CD4-positive, alpha-beta T cell treated with Interleukin-17A for 1 hour (primary cell): ENCODE data around the gene NUFIP1.
"Not testable (repeated sequence)": the region's sequence is repeated elsewhere in the genome, so short reads cannot be mapped to it uniquely, and the experiment has no call there.

ENCODE experiments used
- DNase-seq: peaks from one replicate; pipeline ENCODE4 v3.0.0-alpha.2; 2020

NUFIP1 gene

GRCh38 chr13:44969551-44970484 lies 19.5 kb downstream of the NUFIP1 start:
- DNase-seq: peak; percentile 31

DNA sequence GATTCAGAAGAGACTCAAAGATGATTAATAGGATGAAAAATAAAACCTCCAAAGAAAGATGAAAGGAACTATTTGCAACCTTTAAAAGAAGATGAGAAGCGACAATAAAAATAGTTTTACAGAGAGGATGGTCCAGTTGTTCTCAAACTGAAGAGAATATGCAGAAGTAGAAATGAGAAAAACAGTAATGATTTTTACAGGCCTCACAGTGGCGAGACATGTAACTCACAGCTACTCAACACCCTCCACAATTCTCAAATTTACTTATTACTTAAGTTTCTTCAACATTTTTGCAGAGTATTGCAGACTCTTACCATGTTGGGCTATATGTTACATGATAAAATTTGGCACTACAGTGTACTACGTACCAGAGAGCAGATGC lies 20.8 kb downstream of the NUFIP1 start:
- DNase-seq: no peak

DNA sequence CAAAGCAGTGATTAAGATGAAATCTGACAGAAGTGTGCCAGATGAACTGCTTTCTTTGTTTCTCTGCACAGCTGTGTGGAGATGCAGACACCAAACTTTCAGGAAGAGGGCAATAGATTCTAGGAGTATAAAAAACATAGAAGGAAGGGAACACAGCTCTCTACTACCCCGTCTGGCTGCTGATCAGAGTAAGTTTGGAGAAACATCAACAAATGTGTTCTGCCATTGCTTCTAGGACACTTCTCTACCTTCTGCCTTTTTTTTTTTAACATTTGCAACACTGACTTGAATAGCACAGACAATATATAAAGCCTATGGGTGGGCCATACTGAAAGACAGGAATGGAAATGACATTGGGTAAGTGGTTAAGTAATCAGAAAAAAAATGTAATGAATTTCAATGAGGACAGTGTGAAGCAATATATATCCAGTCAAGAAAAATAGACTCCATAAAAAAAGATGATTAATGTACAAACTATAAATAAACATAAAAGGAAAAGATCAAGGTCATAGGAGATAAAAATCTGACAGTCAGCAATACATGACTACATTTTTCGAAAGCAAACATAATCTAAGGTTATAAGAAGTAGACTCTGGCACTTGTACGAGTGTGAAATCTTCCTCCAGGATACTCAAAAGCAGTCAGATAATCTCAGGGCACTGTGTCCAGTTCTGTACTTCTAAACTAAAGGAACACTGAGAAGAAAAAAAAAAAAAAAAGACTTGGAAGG lies 21.4 kb downstream of the NUFIP1 start:
- no peak for DNase-seq

GRCh38 chr13:44961997-44962396 lies 27.3 kb downstream of the NUFIP1 start:
- no peak for DNase-seq

GRCh38 chr13:44955406-44955805 lies 33.9 kb downstream of the NUFIP1 start:
- no peak for DNase-seq

DNA sequence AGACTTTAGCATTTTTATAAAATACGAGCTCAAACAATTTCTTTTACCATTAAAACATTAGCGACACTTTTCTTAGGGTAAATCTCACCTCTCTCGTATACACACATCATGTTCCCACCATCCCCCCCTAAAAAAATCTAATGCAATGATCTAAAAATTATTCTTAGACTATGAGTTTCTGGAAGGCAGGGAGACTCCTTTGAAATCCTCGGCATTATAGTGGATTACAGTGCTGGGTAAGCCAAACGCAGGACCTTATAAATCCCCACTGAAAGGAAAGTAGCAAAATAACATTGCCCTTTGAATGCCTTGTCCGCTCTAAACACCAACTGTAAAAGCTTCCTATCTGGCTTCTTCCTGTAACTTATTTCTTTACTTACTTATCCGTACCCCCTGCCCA lies 35.0 kb downstream of the NUFIP1 start:
- DNase-seq: no peak

GRCh38 chr13:44952671-44953070 lies 36.6 kb downstream of the NUFIP1 start:
- DNase-seq: no peak

DNA sequence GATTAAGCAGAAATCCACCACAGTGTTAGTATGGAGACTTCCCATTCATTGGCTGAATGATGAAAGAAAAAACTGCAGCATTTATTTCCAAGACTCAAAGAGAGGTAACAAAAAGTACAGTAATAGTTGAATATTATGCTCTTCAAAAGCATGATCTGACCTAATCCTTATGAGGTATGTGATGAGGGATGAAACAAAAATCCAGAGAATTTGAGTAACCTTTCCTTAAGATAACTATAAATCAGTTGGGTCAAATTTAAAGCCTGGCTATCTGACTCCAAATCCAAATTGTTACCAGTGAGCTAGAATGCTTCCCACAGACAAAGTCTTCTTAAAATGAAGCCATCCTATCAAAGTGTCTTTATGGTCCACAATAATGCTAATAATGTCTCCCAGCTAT lies 38.1 kb downstream of the NUFIP1 start:
- DNase-seq: no peak

GRCh38 chr13:44943411-44943810 lies 45.9 kb downstream of the NUFIP1 start:
- not testable (repeated sequence) for DNase-seq

DNA sequence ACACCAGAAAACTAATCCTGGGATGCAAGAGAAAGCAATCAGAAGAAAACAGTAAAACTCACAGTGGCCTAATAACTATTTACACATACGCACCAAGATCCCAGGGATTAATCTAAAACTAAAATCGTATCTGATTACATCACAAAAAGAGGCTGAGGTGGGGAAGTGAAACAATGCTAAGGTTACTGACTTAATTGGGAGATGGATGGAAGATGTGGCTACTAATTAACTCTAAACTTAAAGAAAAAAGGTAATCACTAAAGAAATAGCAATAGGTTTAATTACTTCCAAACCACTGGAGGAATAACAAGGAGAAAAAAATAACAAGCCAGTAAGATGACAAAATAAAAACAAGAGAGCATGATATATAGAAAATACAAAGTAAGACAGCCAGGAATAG lies 50.4 kb downstream of the NUFIP1 start:
- DNase-seq: no peak

GRCh38 chr13:44936246-44936645 lies 53.0 kb downstream of the NUFIP1 start:
- no peak for DNase-seq

DNA sequence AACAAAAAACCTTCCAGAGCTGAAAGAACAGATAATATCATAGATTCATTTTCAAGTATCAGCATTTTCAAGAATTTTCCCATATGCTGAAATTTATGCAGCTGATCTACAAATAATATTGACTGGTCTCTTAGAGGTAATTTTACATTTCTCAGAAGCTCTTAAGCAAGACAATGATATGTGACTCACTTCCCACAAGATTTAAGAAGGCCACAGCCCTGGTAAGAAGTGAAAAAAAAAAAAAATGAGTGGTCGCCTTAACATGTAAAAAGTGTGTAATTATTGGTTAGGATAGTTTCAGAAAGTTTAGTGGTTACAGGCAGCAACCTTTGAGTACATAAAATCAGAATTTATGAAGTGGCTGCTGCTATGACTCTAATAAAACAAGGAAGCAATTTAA lies 54.5 kb downstream of the NUFIP1 start:
- DNase-seq: no peak

DNA sequence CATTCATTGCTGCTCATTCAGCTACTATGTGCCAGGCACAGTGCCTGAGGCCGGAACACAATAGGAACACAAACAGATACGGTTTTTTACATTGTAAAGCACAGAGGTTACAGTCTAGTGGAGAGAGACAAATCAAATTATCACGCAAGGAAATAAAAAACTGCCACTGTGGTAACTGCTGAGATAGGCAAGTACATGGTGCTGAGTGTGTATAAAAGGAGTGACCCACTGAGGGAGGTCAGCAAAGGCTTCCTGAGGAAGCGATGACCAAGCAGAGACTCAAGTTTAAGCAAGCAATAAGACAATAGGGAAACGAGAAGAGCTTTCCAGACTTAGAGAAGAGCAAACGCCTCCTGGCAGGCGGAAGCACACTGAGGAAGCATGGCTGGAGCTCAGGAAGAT lies 56.4 kb downstream of the NUFIP1 start:
- DNase-seq: no peak

- no peak for DNase-seq
These were observed 57.0 kb downstream of the NUFIP1 start for GRCh38 chr13:44932171-44932849.

DNA sequence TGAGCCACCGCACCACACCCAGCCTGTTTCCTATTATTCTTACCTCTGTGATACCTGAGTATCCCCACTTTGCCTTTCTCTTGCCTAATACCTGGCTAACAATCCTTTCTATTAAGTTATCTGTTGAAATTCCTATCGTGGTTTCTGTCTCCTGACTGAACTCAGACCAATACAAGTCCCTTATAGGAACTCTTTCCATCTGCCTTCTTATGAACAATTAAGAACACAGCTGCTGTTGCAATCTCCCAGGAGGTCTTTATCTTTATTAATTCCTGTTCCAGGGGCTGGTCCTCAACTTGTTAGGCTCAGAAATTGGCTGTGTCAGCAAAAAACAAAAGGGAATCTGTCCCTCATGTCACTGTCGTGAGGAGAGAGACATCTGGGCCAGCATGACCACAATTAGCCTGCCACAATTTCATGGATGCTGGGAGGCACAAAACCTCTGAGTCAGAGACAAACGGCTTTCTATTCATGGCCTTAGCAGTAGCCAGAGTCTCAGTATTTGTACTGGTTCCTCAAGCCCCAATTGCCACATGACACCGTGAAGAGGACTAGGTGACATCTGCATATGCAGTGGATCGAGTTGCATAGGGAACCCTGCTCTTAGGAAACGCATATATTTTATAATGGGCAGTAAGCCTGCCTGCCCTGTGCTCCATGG lies 58.2 kb downstream of the NUFIP1 start:
- no peak for DNase-seq

GRCh38 chr13:44930280-44930679 lies 59.0 kb downstream of the NUFIP1 start:
- no peak for DNase-seq

GRCh38 chr13:44929692-44930091 lies 59.6 kb downstream of the NUFIP1 start:
- DNase-seq: no peak

DNA sequence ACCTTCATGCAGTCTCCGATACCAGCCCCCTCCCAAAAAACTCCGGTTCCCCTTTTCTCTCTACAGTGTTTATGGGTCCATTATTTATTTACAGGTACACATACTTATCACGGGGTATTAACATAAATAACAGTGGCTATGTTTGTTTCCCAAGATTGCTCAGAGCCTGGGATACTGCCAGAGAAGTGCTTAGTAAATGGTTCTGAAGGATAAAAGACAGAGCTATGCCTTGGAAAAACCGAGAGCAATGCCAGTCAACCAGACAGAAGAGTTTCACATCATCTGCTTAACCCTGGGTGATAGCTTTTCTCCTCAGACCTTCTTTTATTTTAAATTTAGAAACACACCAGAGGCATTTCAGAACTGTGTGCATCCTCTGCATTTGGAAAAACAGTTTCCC lies 61.3 kb downstream of the NUFIP1 start:
- no peak for DNase-seq

GRCh38 chr13:44921931-44922758 lies 67.1 kb downstream of the NUFIP1 start:
- DNase-seq: no peak

GRCh38 chr13:44921246-44921877 lies 67.9 kb downstream of the NUFIP1 start:
- DNase-seq: no peak

DNA sequence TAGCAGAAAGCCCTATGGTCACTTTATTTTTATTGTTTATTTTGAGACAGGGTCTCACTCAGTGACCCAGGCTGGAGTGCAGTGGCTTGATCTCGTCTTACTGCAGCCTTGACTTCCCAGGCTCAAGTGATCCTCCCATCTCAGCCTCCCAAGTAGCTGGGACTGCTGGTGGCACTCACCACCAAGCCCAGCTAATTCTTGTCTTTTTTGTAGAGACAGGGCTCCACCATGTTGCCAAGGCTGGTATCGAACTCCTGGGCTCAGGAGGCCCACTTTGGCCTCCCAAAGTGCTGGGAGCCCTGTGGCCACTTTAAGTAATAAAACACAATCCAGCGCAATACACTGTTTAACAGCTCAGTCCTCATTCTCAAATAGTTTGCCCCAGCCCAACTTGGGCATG lies 69.3 kb downstream of the NUFIP1 start:
- DNase-seq: no peak
